K562 (cell line): ENCODE data around the gene IPO13. TPM values are rescaled to one million over a fixed set of nuclear protein-coding genes. Genes with fewer than 3 reads are reported as not detected.
A peak's percentile ranks its signal among the peaks of the same experiment; 100 is the strongest.

Experiments
- ATAC-seq: fragments of 200-7000 bp; cut with Tn5 transposase; 3 replicates; pipeline ENCODE4 v1.9.1; 2020; ENCODE audit warnings: moderate library complexity
- BruUV-seq: library from RNA; stranded (reverse); fragments of 400-500 nt; replicated peaks from 2 replicates; lab custom pipeline; 2021; lab: Mats Ljungman, UMichigan
- CTCF ChIA-PET: fragments of 300-600 bp; formaldehyde crosslinking; extraction: SDS; loops from one replicate; lab custom pipeline; 2021; ENCODE audit warnings: low intra/inter-chr PET ratio; lab: Yijun Ruan, JAX
- POLR2A ChIA-PET: fragments of 300-600, 350-650 bp; sonication (Branson Sonifier 250); formaldehyde crosslinking; extraction: SDS; loops from one replicate; lab custom pipeline; 2021; ENCODE audit warnings: antibody characterized with exemption, inconsistent platforms; lab: Yijun Ruan, JAX
- DNase-seq, 4 experiments: peaks; one replicate each; pipeline versions ENCODE4 v3.0.0 to v3.0.0-alpha.2; 2011 to 2018; ENCODE audit warnings: low spot score in 3 of 4, mixed read lengths in 3 of 4; ENCODE audit errors: extremely low read depth in 1 of 4
- FAIRE-seq: peaks from 2 replicates; lab custom pipeline; 2011; peaks lifted over from hg19 to GRCh38; lab: Jason Lieb, UNC
- H2AFZ ChIP-seq: 2 replicates; pipeline ENCODE4 v1.6.0; 2011; ENCODE audit warnings: low read depth, low read length, control low read depth, inconsistent platforms
- H3K27ac ChIP-seq: fragments of 200-600 bp; 3 replicates; pipeline ENCODE4 v1.8.0; 2011; ENCODE audit warnings: low read depth, mild to moderate bottlenecking, control low read depth, inconsistent platforms, low read length, moderate library complexity, mixed read lengths; ENCODE audit errors: extremely low read depth
- H3K27me3 ChIP-seq, 2 experiments: fragments of 300-600 bp in 1 of 2; 2 replicates in 1 of 2; 3 replicates in 1 of 2; pipeline versions ENCODE4 v1.6.0 to v1.8.0; 2011; ENCODE audit warnings: inconsistent platforms in 2 of 2, low read length in 2 of 2, mild to moderate bottlenecking in 1 of 2, mixed read lengths in 1 of 2, moderate library complexity in 1 of 2; ENCODE audit not compliant: control insufficient read depth in 2 of 2, insufficient read depth in 2 of 2
- H3K36me3 ChIP-seq: fragments of 300-600 bp; 3 replicates; pipeline ENCODE4 v1.8.0; 2011; ENCODE audit warnings: mild to moderate bottlenecking, low read length, inconsistent platforms; ENCODE audit not compliant: control insufficient read depth, insufficient read depth
- H3K4me1 ChIP-seq, 2 experiments: fragments of 200-600 bp in 1 of 2; replicated peaks in 1 of 2; 2 replicates in 1 of 2; 3 replicates in 1 of 2; pipeline versions ENCODE4 v1.5.1 to v1.8.0; 2011; ENCODE audit warnings: inconsistent platforms in 2 of 2, low read length in 2 of 2, mild to moderate bottlenecking in 1 of 2, mixed read lengths in 1 of 2, moderate library complexity in 1 of 2; ENCODE audit not compliant: control insufficient read depth in 2 of 2, insufficient read depth in 2 of 2
- H3K4me2 ChIP-seq: 2 replicates; pipeline ENCODE4 v1.6.1; 2011; ENCODE audit warnings: low read length, control low read depth, inconsistent platforms, mixed read lengths; ENCODE audit not compliant: insufficient read depth
- H3K4me3 ChIP-seq: fragments of 200-600 bp; sonication (generic), shearing (Covaris generic); 2 replicates; pipeline ENCODE4 v1.5.1; 2016; ENCODE audit warnings: control low read depth, inconsistent platforms
- H3K79me2 ChIP-seq: fragments of 200-600 bp; 3 replicates; pipeline ENCODE4 v1.8.0; 2011; ENCODE audit warnings: low read length, inconsistent platforms; ENCODE audit not compliant: control insufficient read depth, insufficient read depth
- H3K9ac ChIP-seq, 2 experiments: 2 replicates each; pipeline versions ENCODE4 v1.6.0 to v1.6.1; 2011; ENCODE audit warnings: low read depth in 2 of 2, low read length in 2 of 2, control low read depth in 1 of 2, inconsistent platforms in 1 of 2, mild to moderate bottlenecking in 1 of 2, mixed read lengths in 1 of 2; ENCODE audit not compliant: insufficient read depth in 1 of 2
- H3K9me1 ChIP-seq: one replicate; pipeline ENCODE4 v1.6.0; 2011; ENCODE audit warnings: inconsistent platforms, mild to moderate bottlenecking, low read length, moderate library complexity; ENCODE audit not compliant: control insufficient read depth, insufficient read depth
- H3K9me3 ChIP-seq: replicated peaks from 2 replicates; pipeline ENCODE4 v1.5.1; 2011; ENCODE audit warnings: low read depth, low read length, inconsistent platforms; ENCODE audit not compliant: control insufficient read depth, insufficient read depth
- H4K20me1 ChIP-seq: replicated peaks from 2 replicates; pipeline ENCODE4 v1.6.1; 2011; ENCODE audit warnings: low read length, inconsistent platforms, mixed read lengths; ENCODE audit not compliant: control insufficient read depth, insufficient read depth
- ARNT ChIP-seq, 2 experiments: fragments of 450-650 bp; IDR thresholded peaks; 2 replicates each; pipeline ENCODE4 v1.6.1; 2016; ENCODE audit warnings: mild to moderate bottlenecking in 1 of 2
- CBX8 ChIP-seq: fragments of 200-600 bp; sonication (generic); IDR thresholded peaks from 2 replicates; pipeline ENCODE4 v1.6.1; 2012; ENCODE audit warnings: borderline replicate concordance, mixed run types, low read depth, mild to moderate bottlenecking, moderate library complexity, mixed read lengths, low read length, control low read depth, inconsistent platforms; ENCODE audit not compliant: poor library complexity, severe bottlenecking; ENCODE audit errors: extremely low read depth
- CCNT2 ChIP-seq: IDR thresholded peaks from 2 replicates; pipeline ENCODE4 v1.6.1; 2011; ENCODE audit warnings: borderline replicate concordance, low read depth, mild to moderate bottlenecking, moderate library complexity, mixed read lengths, low read length; ENCODE audit not compliant: insufficient read length; ENCODE audit errors: extremely low read depth
- CREB3 ChIP-seq: fragments of 450-650 bp; conservative IDR thresholded peaks from 2 replicates; pipeline ENCODE4 v1.6.1; 2016; ENCODE audit warnings: missing genetic modification characterization, low read depth, mild to moderate bottlenecking, missing compliant biosample characterization, moderate library complexity
- FIP1L1 ChIP-seq: fragments of 200-400 bp; formaldehyde crosslinking; IDR thresholded peaks from 2 replicates; pipeline ENCODE4 v1.6.1; 2018; ENCODE audit warnings: mild to moderate bottlenecking, low read depth, low read length; ENCODE audit not compliant: poor library complexity, severe bottlenecking
- HCFC1 ChIP-seq: IDR thresholded peaks from 2 replicates; pipeline ENCODE4 v1.6.1; 2012; ENCODE audit warnings: low read depth, low read length, improper control_type of control experiment
- MAFG ChIP-seq: fragments of 450-650 bp; conservative IDR thresholded peaks from 2 replicates; pipeline ENCODE4 v1.6.1; 2016; ENCODE audit warnings: missing genetic modification characterization, missing compliant biosample characterization
- NONO ChIP-seq, 2 experiments: fragments of 200-400 bp in 1 of 2; fragments of 450-650 bp in 1 of 2; formaldehyde crosslinking in 1 of 2; IDR thresholded peaks; 2 replicates each; pipeline ENCODE4 v1.6.1; 2017; ENCODE audit warnings: low read depth in 2 of 2, mild to moderate bottlenecking in 2 of 2, moderate library complexity in 2 of 2, low read length in 1 of 2
- PURB ChIP-seq: sonication (generic); formaldehyde crosslinking; IDR thresholded peaks from 2 replicates; pipeline ENCODE4 v1.9.0; 2021; ENCODE audit warnings: low read depth, mild to moderate bottlenecking, missing genetic modification reagents
- ZFP30 ChIP-seq: fragments of 250-450 bp; sonication (Bioruptor Pico); IDR thresholded peaks from 2 replicates; pipeline ENCODE4 v1.8.0; 2022; ENCODE audit warnings: moderate library complexity, mild to moderate bottlenecking, inconsistent platforms, borderline replicate concordance
- ZNF165 ChIP-seq: fragments of 250-450 bp; sonication (Bioruptor Pico); IDR thresholded peaks from 2 replicates; pipeline ENCODE4 v1.4.0; 2020; ENCODE audit warnings: borderline replicate concordance
- ZNF174 ChIP-seq: fragments of 250-450 bp; sonication (Bioruptor Pico); IDR thresholded peaks from 2 replicates; pipeline ENCODE4 v1.4.0; 2020; ENCODE audit warnings: mild to moderate bottlenecking
- ZNF217 ChIP-seq: sonication (generic); formaldehyde crosslinking; IDR thresholded peaks from 2 replicates; pipeline ENCODE4 v1.8.0; 2022; ENCODE audit warnings: mild to moderate bottlenecking, missing genetic modification reagents
- WGBS: fragments of 100-300 bp; shearing (Covaris generic); methylation state at CpG from one replicate; pipeline ENCODE4 v1.1.6; 2016; ENCODE audit warnings: low coverage, mixed read lengths; ENCODE audit not compliant: insufficient coverage; ENCODE audit errors: missing lambda C conversion rate; 5-methylcytosine and 5-hydroxymethylcytosine counted together
- in situ Hi-C: fragments of 300-500 bp; cut with MboI; formaldehyde crosslinking; loops from 4 replicates; pipeline ENCODE4 v1.15.0; 2018; ENCODE audit warnings: inconsistent platforms, mixed read lengths
- intact Hi-C: fragments of 100-400 bp; cut with micrococcal nuclease; formaldehyde crosslinking; loops from 2 replicates; pipeline ENCODE4 v1.14.2; 2022
- polyA plus RNA-seq, 8 experiments: library from polyadenylated mRNA; depleted of rRNA in 4 of 8; stranded (reverse) in 5 of 8; unstranded in 3 of 8; fragments of >200 nt; fragmentation: Nextera tagmentation in 2 of 8; fragmentation: Illumina TruSeq in 1 of 8; extraction: Ambion mirVana in 2 of 8; extraction: Trizol in 1 of 8; gene quantifications; 2 replicates each; pipeline versions ENCODE4 v1.2.1 to v1.2.3, GENCODE V29; 2011 to 2014; ENCODE audit warnings: inconsistent platforms in 1 of 8, missing spikeins in 1 of 8
- total RNA-seq, 7 experiments: library from RNA; depleted of rRNA in 6 of 7; stranded (reverse); fragments of >200 nt in 6 of 7; fragmentation: Illumina TruSeq in 2 of 7; extraction: Trizol in 2 of 7; gene quantifications; 2 replicates each; pipeline versions ENCODE4 v1.2.1 to v1.2.3, GENCODE V29; 2011 to 2021; ENCODE audit warnings: low replicate concordance in 1 of 7
- TF ChIP-seq, protein P1 (sequence below): sonication (generic); formaldehyde crosslinking; IDR thresholded peaks from 2 replicates; pipeline ENCODE4 v1.8.0; 2022; ENCODE audit warnings: missing genetic modification reagents, mild to moderate bottlenecking, moderate library complexity, borderline replicate concordance

The IPO13 gene
- total and polyA plus RNA-seq, 9 of the 15 experiments (the other 6 are each of a cell fraction or from before 2014, with no cell fraction given): 7.0 to 30.8 (median 16.2) TPM

GRCh38 chr1:43933386-43934100 is 13.2 kb upstream of the IPO13 start, which contains the start of gene ARTN (continued):
- TF ChIP-seq ZFP30 (CRISPR knock-in tag) (no peak), CBX8 (no peak)
- TF ChIP-seq, all 486 proteins: peak for 4

DNA sequence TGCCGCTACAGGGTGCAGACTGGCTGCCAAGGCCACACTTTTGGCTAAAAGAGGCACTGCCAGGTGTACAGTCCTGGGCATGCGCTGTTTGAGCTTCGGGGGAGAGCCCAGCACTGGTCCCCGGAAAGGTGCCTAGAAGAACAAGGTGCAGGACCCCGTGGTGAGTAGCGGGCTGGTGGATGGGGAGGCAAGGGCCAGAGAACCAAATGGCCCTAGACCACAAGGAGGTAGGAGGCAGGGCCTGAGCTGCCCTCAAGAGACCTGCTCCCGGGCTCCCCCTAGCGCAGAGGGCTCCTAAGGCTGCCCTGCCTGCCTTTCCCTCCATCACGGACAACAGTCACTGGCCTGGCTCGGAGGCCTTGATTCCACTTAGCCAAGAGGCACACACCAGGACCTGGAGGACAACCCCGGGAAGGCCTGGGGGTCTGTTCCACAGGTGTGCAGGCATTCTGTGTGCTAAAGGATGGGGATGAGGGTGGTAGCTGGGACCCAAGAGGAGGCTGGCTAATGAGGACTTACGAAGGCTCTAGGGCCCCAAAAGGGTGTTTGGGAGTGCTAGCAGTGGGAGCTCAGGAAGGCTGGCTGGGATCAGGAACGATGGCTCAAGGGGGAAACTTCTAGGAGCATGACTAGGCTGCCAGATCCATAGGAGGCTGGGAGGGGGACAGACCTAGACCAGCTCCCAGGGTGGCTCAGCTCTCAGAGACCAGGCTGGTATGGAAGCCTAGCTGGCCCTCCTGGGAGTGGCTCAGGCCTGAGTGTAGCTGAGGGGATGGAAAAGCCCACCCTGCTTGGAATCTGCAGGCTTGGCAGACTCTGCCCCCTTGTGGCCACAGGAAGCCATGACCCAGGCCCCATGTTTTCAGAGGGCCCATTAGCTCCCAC is 12.4 kb upstream of the IPO13 start:
- Histone ChIP-seq H4K20me1 (0 out of 2 replicates have a peak, but pooled peaks cover 3% of the 10 kb centered on the region), H2AFZ (peak overlapping the region; percentile 65), H3K9ac (0 out of 4 replicates have a peak overlapping the region, but pooled peaks of 1 of the 2 experiments have one; percentile 29), H3K9me3 (no peaks in the 10 kb centered on the region), H3K27me3 (no peaks in the 10 kb centered on the region), H3K36me3 (peaks cover 4% of the 10 kb centered on the region; the same call in 2 of the 3 replicates), H3K27ac (no peak overlapping the region), H3K9me1 (peaks cover 5% of the 10 kb centered on the region), H3K4me1 (peaks cover 12 to 32% of the 10 kb centered on the region in 2 experiments; a peak in 4 of 5 replicates), H3K79me2 (no peaks in the 10 kb centered on the region), H3K4me2 (peak overlapping the region; percentile 37; the same call in 1 of the 2 replicates), H3K4me3 (no peak overlapping the region)
- 27% methylated on average over 13 of the region's 13 CpGs for WGBS
- in situ Hi-C loops: loop anchor here (5.0 to 10.0 kb wide), 2 partner anchors 162 to 700 kb away; no protein-coding TSS in a partner anchor
- ChIA-PET POLR2A (interaction anchor here (0.6 to 2.1 kb wide), 17 partner anchors 9 to 544 kb away, joined by 3 to 21 read pairs (median 3); partner anchors contain the start of genes ATP6V0B, IPO13, MED8 and SZT2), CTCF (interaction anchor here (0.7 to 4.7 kb wide), 9 partner anchors 12 to 708 kb away, joined by 3 to 79 read pairs (median 4); partner anchors contain the start of genes IPO13 and PTPRF)
- ATAC-seq (peak; percentile 95), FAIRE-seq (peak; percentile 93), DNase-seq (peak; percentile 86 to 90 (median 88))
- BruUV-seq: no TSS peak
- intact Hi-C loops: loop anchor here (1.0 to 5.0 kb wide), 5 partner anchors 87 to 707 kb away; no protein-coding TSS in a partner anchor
- TF ChIP-seq HCFC1 (0 out of 2 replicates have a peak, but pooled peaks have one; percentile 20), ARNT (IDR thresholded peaks at IDR 0.05) (no peak), FIP1L1 (no peak), NONO (IDR thresholded peaks at IDR 0.05; ENCODE audit: low read depth in 2 of 2, low read length in 1 of 2) (0 out of 4 replicates have a peak, but pooled peaks of 1 of the 2 experiments have one; percentile 52), CCNT2 (no peak), ZNF174 (no peak), ZNF217 (CRISPR knock-in tag) (no peak), CREB3 (tag) (no peak), PURB (CRISPR knock-in tag) (no peak), ZNF165 (CRISPR knock-in tag) (no peak), MAFG (tag) (no peak; the same call in 1 of the 2 replicates)
- TF ChIP-seq, protein P1, sequence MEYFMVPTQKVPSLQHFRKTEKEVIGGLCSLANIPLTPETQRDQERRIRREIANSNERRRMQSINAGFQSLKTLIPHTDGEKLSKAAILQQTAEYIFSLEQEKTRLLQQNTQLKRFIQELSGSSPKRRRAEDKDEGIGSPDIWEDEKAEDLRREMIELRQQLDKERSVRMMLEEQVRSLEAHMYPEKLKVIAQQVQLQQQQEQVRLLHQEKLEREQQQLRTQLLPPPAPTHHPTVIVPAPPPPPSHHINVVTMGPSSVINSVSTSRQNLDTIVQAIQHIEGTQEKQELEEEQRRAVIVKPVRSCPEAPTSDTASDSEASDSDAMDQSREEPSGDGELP: peak; percentile 25; the same call in 1 of the 2 replicates
